Activated B cell treated with CpG ODN at 0.5 μM for 24 hours (primary cell): ENCODE measurements around the gene DBNDD1. TPM values are rescaled to one million over a fixed set of nuclear protein-coding genes. Genes with fewer than 3 reads are reported as not detected.
"Not testable (repeated sequence)": the region's sequence is repeated elsewhere in the genome, so short reads cannot be mapped to it uniquely, and the experiment has no call there.

Experiments used
- ATAC-seq: fragments of 200-7000 bp; cut with Tn5 transposase; one replicate; pipeline ENCODE4 v1.10.0; 2021; ENCODE audit warnings: low read depth, mild to moderate bottlenecking, moderate library complexity
- CTCF ChIA-PET: fragments of 350-600 bp; sonication (Branson Sonifier 250); formaldehyde crosslinking; loops from one replicate; lab custom pipeline; 2021; ENCODE audit warnings: antibody characterized with exemption; lab: Charles Lee
- POLR2A ChIA-PET: fragments of 350-600 bp; sonication (Branson Sonifier 250); formaldehyde crosslinking; loops from one replicate; lab custom pipeline; 2021; ENCODE audit warnings: antibody characterized with exemption; lab: Charles Lee
- DNase-seq: peaks from one replicate; pipeline ENCODE4 v3.0.0; 2022
- H3K27ac Mint-ChIP-seq: one replicate; pipeline ENCODE4 v1.8.0; 2020; ENCODE audit warnings: mixed read lengths
- H3K27me3 Mint-ChIP-seq: one replicate; pipeline ENCODE4 v1.8.0; 2021; ENCODE audit warnings: mixed read lengths
- H3K36me3 Mint-ChIP-seq: one replicate; pipeline ENCODE4 v1.8.0; 2021; ENCODE audit warnings: low read depth, mixed read lengths
- H3K4me1 Mint-ChIP-seq: one replicate; pipeline ENCODE4 v1.8.0; 2021; ENCODE audit warnings: mixed read lengths
- H3K4me3 Mint-ChIP-seq: one replicate; pipeline ENCODE4 v1.8.0; 2020; ENCODE audit warnings: mild to moderate bottlenecking, mixed read lengths
- H3K9me3 Mint-ChIP-seq: one replicate; pipeline ENCODE4 v1.8.0; 2020; ENCODE audit warnings: mixed read lengths
- CTCF ChIP-seq: fragments of 200-600 bp; IDR thresholded peaks from one replicate; pipeline ENCODE4 v1.8.0; 2022; ENCODE audit warnings: antibody characterized with exemption, mild to moderate bottlenecking
- intact Hi-C: fragments of 100-400 bp; cut with micrococcal nuclease; formaldehyde crosslinking; loops from one replicate; pipeline ENCODE4 v1.15.1; 2024
- total RNA-seq: library from RNA; stranded (reverse); gene quantifications from 2 replicates; pipeline ENCODE4 v1.2.3, GENCODE V29; 2022

The DBNDD1 gene
- total RNA-seq, 1 donor from 2014 or later: 0.47 TPM

- intact Hi-C loops: loop anchor here (5.0 kb wide), 1 partner anchor 37 kb away; no protein-coding TSS in a partner anchor
- Mint-ChIP-seq H3K27me3 (no peaks in the 10 kb centered on the region), H3K9me3 (no peaks in the 10 kb centered on the region), H3K36me3 (peaks cover 15% of the 10 kb centered on the region), H3K27ac (no peak overlapping the region), H3K4me3 (no peak overlapping the region), H3K4me1 (peaks cover 36% of the 10 kb centered on the region)
- ChIA-PET CTCF (no interaction called here), POLR2A (interaction anchor here (0.7 to 0.9 kb wide), 2 partner anchors 16 to 52 kb away, joined by 3 read pairs; no protein-coding TSS in a partner anchor)
- DNase-seq: no peak
- TF ChIP-seq CTCF: no peak
- ATAC-seq: no peak
Measured at GRCh38 chr16:89969741-89970410, 49.4 kb downstream of the DBNDD1 start.

GRCh38 chr16:89968074-89968473, 51.2 kb downstream of the DBNDD1 start:
- H3K27me3 Mint-ChIP-seq, ATAC-seq, H3K27ac Mint-ChIP-seq, H3K4me3 Mint-ChIP-seq, intact Hi-C loops, CTCF ChIA-PET, H3K9me3 Mint-ChIP-seq, POLR2A ChIA-PET, DNase-seq: not testable (repeated sequence)
- Mint-ChIP-seq H3K36me3 (peaks cover 24% of the 10 kb centered on the region), H3K4me1 (peaks cover 24% of the 10 kb centered on the region)

- H3K27ac Mint-ChIP-seq, H3K9me3 Mint-ChIP-seq, H3K27me3 Mint-ChIP-seq, ATAC-seq, intact Hi-C loops, H3K4me3 Mint-ChIP-seq, CTCF ChIA-PET, POLR2A ChIA-PET, DNase-seq: not testable (repeated sequence)
- Mint-ChIP-seq H3K36me3 (peaks cover 23% of the 10 kb centered on the region), H3K4me1 (peaks cover 22% of the 10 kb centered on the region)
Measured at GRCh38 chr16:89967436-89967835, 51.8 kb downstream of the DBNDD1 start.

- Mint-ChIP-seq H3K4me1 (peaks cover 19% of the 10 kb centered on the region), H3K27ac (no peak overlapping the region)
- intact Hi-C loops: no loop called here
Measured at GRCh38 chr16:89966756-89967155, 52.5 kb downstream of the DBNDD1 start.

GRCh38 chr16:89965447-89966225, 53.6 kb downstream of the DBNDD1 start:
- Mint-ChIP-seq H3K9me3 (no peaks in the 10 kb centered on the region), H3K27ac (no peak overlapping the region), H3K4me1 (peaks cover 8% of the 10 kb centered on the region), H3K36me3 (peaks cover 34% of the 10 kb centered on the region), H3K4me3 (no peak overlapping the region), H3K27me3 (no peaks in the 10 kb centered on the region)
- no peak for TF ChIP-seq CTCF
- intact Hi-C loops: no loop called here
- ChIA-PET POLR2A (interaction anchor here (0.8 kb wide), 1 partner anchor 18 kb away, joined by 3 read pairs; no protein-coding TSS in a partner anchor), CTCF (no interaction called here)
- ATAC-seq (no peak), DNase-seq (no peak)

More at GRCh38 chr16:89966756-89967155, 52.5 kb downstream of the DBNDD1 start:
- DNase-seq (no peak), ATAC-seq (no peak)
- Mint-ChIP-seq H3K27me3 (no peaks in the 10 kb centered on the region), H3K4me3 (no peak overlapping the region), H3K36me3 (peaks cover 23% of the 10 kb centered on the region), H3K9me3 (no peaks in the 10 kb centered on the region)
- POLR2A ChIA-PET: no interaction called here
- CTCF ChIA-PET: no interaction called here
- no peak for TF ChIP-seq CTCF

GRCh38 chr16:89964201-89964600, 55.1 kb downstream of the DBNDD1 start:
- intact Hi-C loops: no loop called here
- Mint-ChIP-seq H3K27me3 (no peaks in the 10 kb centered on the region), H3K27ac (no peak overlapping the region), H3K9me3 (no peaks in the 10 kb centered on the region), H3K4me3 (no peak overlapping the region), H3K36me3 (peaks cover 47% of the 10 kb centered on the region), H3K4me1 (peaks cover 5% of the 10 kb centered on the region)
- CTCF ChIA-PET: no interaction called here
- no peak for DNase-seq
- no peak for TF ChIP-seq CTCF
- no peak for ATAC-seq
- POLR2A ChIA-PET: interaction anchor here (0.5 kb wide), 1 partner anchor 91 kb away, joined by 8 read pairs; the partner anchor contains the start of gene TCF25
